Measurements from ENCODE around the gene TAB2. TPM values are rescaled to one million over a fixed set of nuclear protein-coding genes. Genes with fewer than 3 reads are reported as not detected.
A peak's percentile ranks its signal among the peaks of the same experiment; 100 is the strongest.

Gene TAB2
- total RNA-seq, 1 experiment from 2014 or later = 56.7 TPM

- ATAC-seq (no peak), DNase-seq (ENCODE audit: low read depth, low spot score) (no peak)
- no TSS peak for BruUV-seq (replicated peaks)
- Histone ChIP-seq H3K4me2 (ENCODE audit: low read length) (no peak overlapping the region), H4K20me1 (ENCODE audit: insufficient read depth) (no peaks in the 10 kb centered on the region), H3K9me2 (ENCODE audit: insufficient read depth) (no peaks in the 10 kb centered on the region), H3K27me3 (ENCODE audit: insufficient read depth, low read length) (no peaks in the 10 kb centered on the region), H3K36me3 (ENCODE audit: control insufficient read depth in 1 of 2, insufficient read depth in 2 of 2, low read length in 2 of 2) (no peaks in the 10 kb centered on the region), H3K27ac (ENCODE audit: low read depth, low read length) (no peak overlapping the region), H3K9ac (ENCODE audit: low read length) (no peak overlapping the region), H3K9me3 (ENCODE audit: control insufficient read depth in 1 of 2, insufficient read depth in 1 of 2, low read depth in 1 of 2, low read length in 2 of 2) (no peaks in the 10 kb centered on the region), H3K79me2 (ENCODE audit: insufficient read depth, low read length) (no peaks in the 10 kb centered on the region), H3K4me1 (ENCODE audit: control insufficient read depth in 1 of 2, insufficient read depth in 2 of 2, low read length in 2 of 2) (peaks cover 0 to 5% of the 10 kb centered on the region in 2 experiments; a peak in 1 of 4 replicates), H2AFZ (ENCODE audit: low read depth, low read length, poor library complexity, severe bottlenecking) (peak overlapping the region; percentile 10), H3K4me3 (replicated peaks in 1 of 2; ENCODE audit: low read depth in 1 of 2, low read length in 2 of 2) (no peak overlapping the region)
- ChIA-PET RAD21 (ENCODE audit: low non-redundant PET in 1 of 2, low total read pairs in 2 of 2, uncharacterized antibody in 2 of 2, unreplicated experiment in 2 of 2) (no interaction called here), CTCF (no interaction called here), POLR2A (no interaction called here)
- TF ChIP-seq ZNF274 (IDR thresholded peaks at IDR 0.05; ENCODE audit: low read depth, low read length) (no peak), EZH2 (IDR thresholded peaks at IDR 0.05) (no peak), TCF7L2 (IDR thresholded peaks at IDR 0.05; ENCODE audit: borderline replicate concordance, extremely low read depth, insufficient read depth, insufficient read length) (no peak), FOSL1 (IDR thresholded peaks at IDR 0.05; ENCODE audit: low read depth) (no peak), SRF (IDR thresholded peaks at IDR 0.05; ENCODE audit: low read depth) (no peak), EGR1 (IDR thresholded peaks at IDR 0.05; ENCODE audit: low read depth) (no peak), RAD21 (IDR thresholded peaks at IDR 0.05; ENCODE audit: low read depth) (no peak), CBX3 (IDR thresholded peaks at IDR 0.05; ENCODE audit: low read depth) (no peak), ATF3 (IDR thresholded peaks at IDR 0.05) (no peak), YY1 (IDR thresholded peaks at IDR 0.05; ENCODE audit: extremely low read depth, insufficient replicate concordance, low read depth, low read length) (no peak), SIN3A (IDR thresholded peaks at IDR 0.05; ENCODE audit: low read depth) (no peak), POLR2AphosphoS5 (IDR thresholded peaks at IDR 0.05; ENCODE audit: low read depth, low read length) (no peak), ZBTB33 (IDR thresholded peaks at IDR 0.05; ENCODE audit: extremely low read depth, insufficient replicate concordance, low read length) (no peak), EZH2phosphoT487 (IDR thresholded peaks at IDR 0.05; ENCODE audit: borderline replicate concordance) (no peak), CEBPB (IDR thresholded peaks at IDR 0.05; ENCODE audit: low read depth) (no peak), JUND (IDR thresholded peaks at IDR 0.05) (no peak)
- TF ChIP-seq, protein P1, sequence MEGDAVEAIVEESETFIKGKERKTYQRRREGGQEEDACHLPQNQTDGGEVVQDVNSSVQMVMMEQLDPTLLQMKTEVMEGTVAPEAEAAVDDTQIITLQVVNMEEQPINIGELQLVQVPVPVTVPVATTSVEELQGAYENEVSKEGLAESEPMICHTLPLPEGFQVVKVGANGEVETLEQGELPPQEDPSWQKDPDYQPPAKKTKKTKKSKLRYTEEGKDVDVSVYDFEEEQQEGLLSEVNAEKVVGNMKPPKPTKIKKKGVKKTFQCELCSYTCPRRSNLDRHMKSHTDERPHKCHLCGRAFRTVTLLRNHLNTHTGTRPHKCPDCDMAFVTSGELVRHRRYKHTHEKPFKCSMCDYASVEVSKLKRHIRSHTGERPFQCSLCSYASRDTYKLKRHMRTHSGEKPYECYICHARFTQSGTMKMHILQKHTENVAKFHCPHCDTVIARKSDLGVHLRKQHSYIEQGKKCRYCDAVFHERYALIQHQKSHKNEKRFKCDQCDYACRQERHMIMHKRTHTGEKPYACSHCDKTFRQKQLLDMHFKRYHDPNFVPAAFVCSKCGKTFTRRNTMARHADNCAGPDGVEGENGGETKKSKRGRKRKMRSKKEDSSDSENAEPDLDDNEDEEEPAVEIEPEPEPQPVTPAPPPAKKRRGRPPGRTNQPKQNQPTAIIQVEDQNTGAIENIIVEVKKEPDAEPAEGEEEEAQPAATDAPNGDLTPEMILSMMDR (IDR thresholded peaks at IDR 0.05 in 2 of 3, conservative IDR thresholded peaks at IDR 0.05 in 1 of 3; ENCODE audit: borderline replicate concordance in 1 of 3, insufficient read depth in 1 of 3, low read depth in 2 of 3, low read length in 2 of 3) = no peak
- TF ChIP-seq, protein P2, sequence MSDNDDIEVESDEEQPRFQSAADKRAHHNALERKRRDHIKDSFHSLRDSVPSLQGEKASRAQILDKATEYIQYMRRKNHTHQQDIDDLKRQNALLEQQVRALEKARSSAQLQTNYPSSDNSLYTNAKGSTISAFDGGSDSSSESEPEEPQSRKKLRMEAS (IDR thresholded peaks at IDR 0.05) = no peak
- intact Hi-C loops (cut with micrococcal nuclease) = no loop called here
Measured at GRCh38 chr6:149268768-149269167, 48.7 kb upstream of the TAB2 start.

Measured in HCT116 (cell line).